ENCODE results near the gene CCDC149. TPM values are rescaled to one million over a fixed set of nuclear protein-coding genes. Genes with fewer than 3 reads are reported as not detected.

CCDC149 gene
- total RNA-seq, 2 experiments from 2014 or later: not detected

GRCh38 chr4:24777536-24778463 is 135.0 kb downstream of the CCDC149 start:
- Histone ChIP-seq H3K9me2 (ENCODE audit: insufficient read depth, low read length) (no peaks in the 10 kb centered on the region), H3K27ac (ENCODE audit: low read depth, low read length, poor library complexity, severe bottlenecking) (no peak overlapping the region), H3K79me2 (ENCODE audit: insufficient read depth, low read depth, low read length) (no peaks in the 10 kb centered on the region), H3K4me2 (ENCODE audit: low read length) (no peak overlapping the region), H3K9me3 (ENCODE audit: low read length) (no peaks in the 10 kb centered on the region), H3K4me3 (ENCODE audit: low read depth, low read length, poor library complexity, severe bottlenecking) (no peak overlapping the region), H3K4me1 (ENCODE audit: insufficient read depth, low read length, poor library complexity, severe bottlenecking) (no peaks in the 10 kb centered on the region), H3K36me3 (ENCODE audit: insufficient read depth, low read length) (no peaks in the 10 kb centered on the region), H2AFZ (ENCODE audit: low read length) (no peak overlapping the region), H4K20me1 (ENCODE audit: insufficient read depth, low read length) (no peaks in the 10 kb centered on the region)
- CTCF ChIA-PET (ENCODE audit: unreplicated experiment): no interaction called here
- intact Hi-C loops (cut with micrococcal nuclease; ENCODE audit: unreplicated experiment): no loop called here
- no TSS peak for BruUV-seq (replicated peaks)
- DNase-seq (ENCODE audit: low spot score): no peak
- no peak for TF ChIP-seq EZH2phosphoT487 (IDR thresholded peaks at IDR 0.05; ENCODE audit: borderline replicate concordance, low read depth, low read length)
- TF ChIP-seq, protein P1, sequence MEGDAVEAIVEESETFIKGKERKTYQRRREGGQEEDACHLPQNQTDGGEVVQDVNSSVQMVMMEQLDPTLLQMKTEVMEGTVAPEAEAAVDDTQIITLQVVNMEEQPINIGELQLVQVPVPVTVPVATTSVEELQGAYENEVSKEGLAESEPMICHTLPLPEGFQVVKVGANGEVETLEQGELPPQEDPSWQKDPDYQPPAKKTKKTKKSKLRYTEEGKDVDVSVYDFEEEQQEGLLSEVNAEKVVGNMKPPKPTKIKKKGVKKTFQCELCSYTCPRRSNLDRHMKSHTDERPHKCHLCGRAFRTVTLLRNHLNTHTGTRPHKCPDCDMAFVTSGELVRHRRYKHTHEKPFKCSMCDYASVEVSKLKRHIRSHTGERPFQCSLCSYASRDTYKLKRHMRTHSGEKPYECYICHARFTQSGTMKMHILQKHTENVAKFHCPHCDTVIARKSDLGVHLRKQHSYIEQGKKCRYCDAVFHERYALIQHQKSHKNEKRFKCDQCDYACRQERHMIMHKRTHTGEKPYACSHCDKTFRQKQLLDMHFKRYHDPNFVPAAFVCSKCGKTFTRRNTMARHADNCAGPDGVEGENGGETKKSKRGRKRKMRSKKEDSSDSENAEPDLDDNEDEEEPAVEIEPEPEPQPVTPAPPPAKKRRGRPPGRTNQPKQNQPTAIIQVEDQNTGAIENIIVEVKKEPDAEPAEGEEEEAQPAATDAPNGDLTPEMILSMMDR (conservative IDR thresholded peaks at IDR 0.05; ENCODE audit: low read length): no peak
- POLR2A ChIA-PET: interaction anchor here (0.7 kb wide), 1 partner anchor 136 kb away, joined by 3 read pairs; no protein-coding TSS in a partner anchor

GRCh38 chr4:24775750-24776149 is 137.1 kb downstream of the CCDC149 start:
- ChIA-PET POLR2A (interaction anchor here (0.7 kb wide), 1 partner anchor 17 kb away, joined by 3 read pairs; no protein-coding TSS in a partner anchor), CTCF (ENCODE audit: unreplicated experiment) (no interaction called here)
- no peaks in the 10 kb centered on the region for H3K36me3 ChIP-seq (ENCODE audit: insufficient read depth, low read length)
- H4K20me1 ChIP-seq (ENCODE audit: insufficient read depth, low read length): no peaks in the 10 kb centered on the region
- H3K9me3 ChIP-seq (ENCODE audit: low read length): no peaks in the 10 kb centered on the region
- H3K4me1 ChIP-seq (ENCODE audit: insufficient read depth, low read length, poor library complexity, severe bottlenecking): no peaks in the 10 kb centered on the region
- H3K4me2 ChIP-seq (ENCODE audit: low read length): no peak overlapping the region
- intact Hi-C loops (cut with micrococcal nuclease; ENCODE audit: unreplicated experiment): no loop called here
- no peak overlapping the region for H3K27ac ChIP-seq (ENCODE audit: low read depth, low read length, poor library complexity, severe bottlenecking)
- TF ChIP-seq EZH2phosphoT487 (IDR thresholded peaks at IDR 0.05; ENCODE audit: borderline replicate concordance, low read depth, low read length): no peak
- TF ChIP-seq, protein P1 (conservative IDR thresholded peaks at IDR 0.05; ENCODE audit: low read length): no peak
- no TSS peak for BruUV-seq (replicated peaks)
- no peak for DNase-seq (ENCODE audit: low spot score)
- no peaks in the 10 kb centered on the region for H3K9me2 ChIP-seq (ENCODE audit: insufficient read depth, low read length)
- no peak overlapping the region for H2AFZ ChIP-seq (ENCODE audit: low read length)
- H3K79me2 ChIP-seq (ENCODE audit: insufficient read depth, low read depth, low read length): no peaks in the 10 kb centered on the region
- H3K4me3 ChIP-seq (ENCODE audit: low read depth, low read length, poor library complexity, severe bottlenecking): no peak overlapping the region

DNA sequence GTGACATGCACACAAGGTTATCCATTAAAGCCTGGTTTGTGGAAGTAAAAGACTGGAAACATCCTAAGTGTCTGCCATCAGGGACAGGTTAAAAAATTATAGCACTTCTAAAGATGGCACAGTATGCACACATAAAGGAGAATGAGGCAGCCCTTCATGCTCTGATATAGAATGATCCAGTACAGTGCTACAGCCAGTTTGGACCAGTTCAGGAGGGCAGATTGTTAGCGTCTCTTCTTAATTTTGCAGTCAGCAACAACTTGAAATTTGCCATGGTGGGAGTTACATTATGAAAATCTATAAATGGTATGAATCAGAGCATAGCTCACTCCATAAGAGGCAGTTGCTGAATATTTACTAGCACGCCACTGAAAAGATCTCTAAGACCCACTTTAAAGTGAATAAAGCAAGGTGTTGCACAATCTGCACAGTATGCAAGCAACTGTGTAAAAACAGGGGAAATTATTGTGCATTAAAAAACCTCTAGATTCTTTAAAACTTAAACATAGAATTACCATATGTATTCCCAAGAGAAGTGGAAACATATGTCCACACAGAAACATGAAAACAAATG is 137.7 kb downstream of the CCDC149 start:
- intact Hi-C loops (cut with micrococcal nuclease; ENCODE audit: unreplicated experiment): no loop called here
- no TSS peak for BruUV-seq (replicated peaks)
- no peaks in the 10 kb centered on the region for H3K9me3 ChIP-seq (ENCODE audit: low read length)
- DNase-seq (ENCODE audit: low spot score): no peak
- TF ChIP-seq EZH2phosphoT487 (IDR thresholded peaks at IDR 0.05; ENCODE audit: borderline replicate concordance, low read depth, low read length): no peak
- TF ChIP-seq, protein P1 (conservative IDR thresholded peaks at IDR 0.05; ENCODE audit: low read length): no peak
- no peaks in the 10 kb centered on the region for H3K79me2 ChIP-seq (ENCODE audit: insufficient read depth, low read depth, low read length)
- H3K9me2 ChIP-seq (ENCODE audit: insufficient read depth, low read length): no peaks in the 10 kb centered on the region
- ChIA-PET POLR2A (no interaction called here), CTCF (ENCODE audit: unreplicated experiment) (no interaction called here)
- H3K4me2 ChIP-seq (ENCODE audit: low read length): no peak overlapping the region
- H3K4me1 ChIP-seq (ENCODE audit: insufficient read depth, low read length, poor library complexity, severe bottlenecking): no peaks in the 10 kb centered on the region
- no peaks in the 10 kb centered on the region for H3K36me3 ChIP-seq (ENCODE audit: insufficient read depth, low read length)
- H3K4me3 ChIP-seq (ENCODE audit: low read depth, low read length, poor library complexity, severe bottlenecking): no peak overlapping the region
- H3K27ac ChIP-seq (ENCODE audit: low read depth, low read length, poor library complexity, severe bottlenecking): no peak overlapping the region
- H4K20me1 ChIP-seq (ENCODE audit: insufficient read depth, low read length): no peaks in the 10 kb centered on the region
- H2AFZ ChIP-seq (ENCODE audit: low read length): no peak overlapping the region
